Vagina (tissue), 2 donors: ENCODE data around the gene KMT5B. TPM values are rescaled to one million over a fixed set of nuclear protein-coding genes. Genes with fewer than 3 reads are reported as not detected.

Experiments used
- DNase-seq, 2 donors: peaks; one replicate each; pipeline ENCODE4 v3.0.0-alpha.2; 2017; ENCODE audit errors: extremely low spot score in 2 of 2
- H3K27ac ChIP-seq: fragments of 200-600 bp; sonication (generic); one replicate; pipeline ENCODE4 v1.5.1; 2019
- H3K27me3 ChIP-seq: fragments of 200-600 bp; sonication (generic); one replicate; pipeline ENCODE4 v1.5.1; 2019
- H3K36me3 ChIP-seq, 2 donors: fragments of 200-600 bp; sonication (generic); one replicate each; pipeline ENCODE4 v1.5.1; 2017 to 2019
- H3K4me1 ChIP-seq: fragments of 200-600 bp; sonication (generic); one replicate; pipeline ENCODE4 v1.5.1; 2019
- H3K4me3 ChIP-seq, 2 donors: fragments of 200-600 bp; sonication (generic); 1 replicate in 1 of 2; 2 replicates in 1 of 2; pipeline ENCODE4 v1.5.1; 2016 to 2019
- H3K9me3 ChIP-seq: fragments of 200-600 bp; sonication (generic); one replicate; pipeline ENCODE4 v1.5.1; 2019
- POLR2A ChIP-seq, 2 donors: fragments of 450-650 bp; IDR thresholded peaks; one replicate each; pipeline ENCODE4 v1.6.1; 2017; ENCODE audit warnings: antibody characterized with exemption in 2 of 2, mild to moderate bottlenecking in 2 of 2, moderate library complexity in 2 of 2
- POLR2AphosphoS5 ChIP-seq, 2 donors: sonication (generic); formaldehyde crosslinking; IDR thresholded peaks; one replicate each; pipeline ENCODE4 v1.9.0; 2017; ENCODE audit warnings: antibody characterized with exemption in 2 of 2, mild to moderate bottlenecking in 2 of 2, low read depth in 1 of 2; ENCODE audit not compliant: insufficient read depth in 1 of 2
- intact Hi-C: fragments of 100-400 bp; cut with DNase I; formaldehyde crosslinking; loops from one replicate; pipeline ENCODE4 v1.15.1; 2023
- total RNA-seq: library from RNA; depleted of rRNA; stranded (reverse); fragments of >200 nt; gene quantifications from one replicate; pipeline ENCODE4 v1.2.3, GENCODE V29; 2016
- TF ChIP-seq, protein P1 (sequence below), 3 experiments: fragments of 450-650 bp in 2 of 3; fragments of 200-600 bp in 1 of 3; sonication (generic) in 1 of 3; IDR thresholded peaks; one replicate each; pipeline ENCODE4 v1.5.1; 2017 to 2019; ENCODE audit warnings: antibody characterized with exemption in 3 of 3, mild to moderate bottlenecking in 2 of 3, moderate library complexity in 2 of 3

Gene KMT5B
- total RNA-seq, 1 donor from 2014 or later: 35.4 TPM

- intact Hi-C loops: no loop called here
- DNase-seq: no peak
- Histone ChIP-seq H3K27me3 (no peaks in the 10 kb centered on the region), H3K4me3 (no peak overlapping the region), H3K4me1 (peaks cover 38% of the 10 kb centered on the region), H3K9me3 (no peaks in the 10 kb centered on the region), H3K36me3 (no peaks in the 10 kb centered on the region), H3K27ac (peak overlapping the region; percentile 50)
- TF ChIP-seq POLR2A (IDR thresholded peaks at IDR 0.05) (no peak), POLR2AphosphoS5 (IDR thresholded peaks at IDR 0.05; ENCODE audit: insufficient read depth in 1 of 2, low read depth in 1 of 2) (no peak)
- TF ChIP-seq, protein P1, sequence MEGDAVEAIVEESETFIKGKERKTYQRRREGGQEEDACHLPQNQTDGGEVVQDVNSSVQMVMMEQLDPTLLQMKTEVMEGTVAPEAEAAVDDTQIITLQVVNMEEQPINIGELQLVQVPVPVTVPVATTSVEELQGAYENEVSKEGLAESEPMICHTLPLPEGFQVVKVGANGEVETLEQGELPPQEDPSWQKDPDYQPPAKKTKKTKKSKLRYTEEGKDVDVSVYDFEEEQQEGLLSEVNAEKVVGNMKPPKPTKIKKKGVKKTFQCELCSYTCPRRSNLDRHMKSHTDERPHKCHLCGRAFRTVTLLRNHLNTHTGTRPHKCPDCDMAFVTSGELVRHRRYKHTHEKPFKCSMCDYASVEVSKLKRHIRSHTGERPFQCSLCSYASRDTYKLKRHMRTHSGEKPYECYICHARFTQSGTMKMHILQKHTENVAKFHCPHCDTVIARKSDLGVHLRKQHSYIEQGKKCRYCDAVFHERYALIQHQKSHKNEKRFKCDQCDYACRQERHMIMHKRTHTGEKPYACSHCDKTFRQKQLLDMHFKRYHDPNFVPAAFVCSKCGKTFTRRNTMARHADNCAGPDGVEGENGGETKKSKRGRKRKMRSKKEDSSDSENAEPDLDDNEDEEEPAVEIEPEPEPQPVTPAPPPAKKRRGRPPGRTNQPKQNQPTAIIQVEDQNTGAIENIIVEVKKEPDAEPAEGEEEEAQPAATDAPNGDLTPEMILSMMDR (IDR thresholded peaks at IDR 0.05): no peak
Measured at GRCh38 chr11:68122936-68123539, 90.1 kb downstream of the KMT5B start.

GRCh38 chr11:68121067-68121899 lies 91.8 kb downstream of the KMT5B start, which contains the start of gene CHKA:
Gene CHKA (minus strand): TSS chr11:68121388. CDS start chr11:68121177, 211 bp downstream.
- DNase-seq: peak in 1 of 2 donors; percentile 94
- Histone ChIP-seq H3K4me3 (peak within 1 kb of the TSS; percentile 57 to 83), H3K36me3 (no peaks in the 10 kb centered on the region), H3K27ac (peak within 1 kb of the TSS; percentile 92), H3K9me3 (no peaks in the 10 kb centered on the region), H3K4me1 (peaks cover 37% of the 10 kb centered on the region), H3K27me3 (no peaks in the 10 kb centered on the region)
- TF ChIP-seq, protein P1 (IDR thresholded peaks at IDR 0.05): no peak
- TF ChIP-seq POLR2A (IDR thresholded peaks at IDR 0.05) (peak in 1 of 2 donors; percentile 81), POLR2AphosphoS5 (IDR thresholded peaks at IDR 0.05; ENCODE audit: insufficient read depth in 1 of 2, low read depth in 1 of 2) (peak in 1 of 2 donors; percentile 84)
- intact Hi-C loops: no loop called here

DNA sequence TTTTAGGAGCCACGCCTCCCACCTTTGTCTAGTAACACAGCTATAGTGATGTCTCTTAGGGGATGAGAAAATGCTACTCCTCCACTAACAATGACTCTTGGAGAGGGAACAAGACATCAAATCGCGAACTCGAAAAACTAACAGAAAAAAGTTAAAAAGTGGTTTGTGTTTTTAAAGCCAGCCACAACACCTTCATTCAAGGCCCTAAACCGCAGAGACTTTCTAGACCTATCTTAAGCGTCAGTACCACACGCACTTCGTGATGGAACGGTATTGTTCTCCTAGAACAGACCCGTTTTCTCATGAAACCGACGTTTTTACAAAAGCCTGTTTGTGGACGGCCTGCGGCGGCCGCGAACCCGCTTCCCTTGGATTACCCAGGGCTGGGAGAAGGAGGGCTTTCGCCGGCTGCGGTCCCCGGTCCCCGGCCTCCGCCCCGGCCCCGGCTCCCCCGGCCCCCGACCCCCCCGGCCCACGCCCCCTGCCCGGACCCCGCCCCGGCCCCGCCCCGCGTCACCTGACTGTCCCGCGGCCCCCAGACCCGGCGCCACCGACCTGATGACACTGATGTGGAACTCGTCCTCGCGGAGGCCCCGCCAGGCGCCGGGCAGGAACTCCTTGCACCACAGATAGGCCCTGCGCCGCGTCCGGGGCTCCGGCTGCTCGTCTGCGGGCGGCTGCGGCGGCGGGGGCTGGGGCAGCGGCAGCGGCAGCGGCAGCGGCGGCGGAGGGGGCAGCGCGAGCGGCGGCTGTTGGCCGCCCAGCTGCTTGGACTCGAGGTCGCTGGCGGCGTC lies 92.6 kb downstream of the KMT5B start:
- TF ChIP-seq, protein P1 (IDR thresholded peaks at IDR 0.05): no peak
- TF ChIP-seq POLR2A (IDR thresholded peaks at IDR 0.05): no peak
- no peak for TF ChIP-seq POLR2AphosphoS5 (IDR thresholded peaks at IDR 0.05; ENCODE audit: insufficient read depth in 1 of 2, low read depth in 1 of 2)
- Histone ChIP-seq H3K36me3 (no peaks in the 10 kb centered on the region), H3K27ac (peak overlapping the region; percentile 75), H3K4me3 (peak overlapping the region; percentile 57 to 83), H3K27me3 (no peaks in the 10 kb centered on the region), H3K4me1 (peaks cover 37% of the 10 kb centered on the region), H3K9me3 (no peaks in the 10 kb centered on the region)
- intact Hi-C loops: no loop called here
- DNase-seq: no peak

- Histone ChIP-seq H3K9me3 (no peaks in the 10 kb centered on the region), H3K4me3 (no peak overlapping the region), H3K4me1 (peaks cover 37% of the 10 kb centered on the region), H3K36me3 (no peaks in the 10 kb centered on the region), H3K27ac (peak overlapping the region; percentile 75), H3K27me3 (no peaks in the 10 kb centered on the region)
- DNase-seq: no peak
- intact Hi-C loops: no loop called here
- TF ChIP-seq, protein P1 (IDR thresholded peaks at IDR 0.05): no peak
- TF ChIP-seq POLR2AphosphoS5 (IDR thresholded peaks at IDR 0.05; ENCODE audit: insufficient read depth in 1 of 2, low read depth in 1 of 2): no peak
- TF ChIP-seq POLR2A (IDR thresholded peaks at IDR 0.05): no peak
Measured at GRCh38 chr11:68118706-68119448, 94.2 kb downstream of the KMT5B start.
